HG03432 (cell line): ENCODE measurements around the gene CDK14.
"Not testable (repeated sequence)": the region's sequence is repeated elsewhere in the genome, so short reads cannot be mapped to it uniquely, and the experiment has no call there.

Experiments used
- ATAC-seq: cut with Tn5 transposase; IDR thresholded peaks from one replicate; pipeline ENCODE4 v1.9.1; 2021; ENCODE audit warnings: mild to moderate bottlenecking, moderate library complexity; ENCODE audit not compliant: unreplicated experiment

CDK14 gene

GRCh38 chr7:90749262-90749661 lies 153.1 kb downstream of the CDK14 start:
- ATAC-seq, result no peak

GRCh38 chr7:90749774-90750173 lies 153.7 kb downstream of the CDK14 start:
- ATAC-seq, result peak; percentile 69

GRCh38 chr7:90751595-90751994 lies 155.5 kb downstream of the CDK14 start:
- no peak for ATAC-seq

- ATAC-seq, result no peak
Measured at GRCh38 chr7:90752051-90752450, 155.9 kb downstream of the CDK14 start.

- ATAC-seq, result no peak
Measured at GRCh38 chr7:90755041-90755440, 158.9 kb downstream of the CDK14 start.

GRCh38 chr7:90756366-90756765 lies 160.2 kb downstream of the CDK14 start:
- no peak for ATAC-seq

GRCh38 chr7:90757565-90757950 lies 161.4 kb downstream of the CDK14 start:
- peak; percentile 87 for ATAC-seq

GRCh38 chr7:90758933-90759562 lies 162.9 kb downstream of the CDK14 start:
- no peak for ATAC-seq

- no peak for ATAC-seq
Measured at GRCh38 chr7:90759710-90760109, 163.6 kb downstream of the CDK14 start.

GRCh38 chr7:90760892-90761291 lies 164.8 kb downstream of the CDK14 start:
- no peak for ATAC-seq

- ATAC-seq, result no peak
Measured at GRCh38 chr7:90761584-90761983, 165.5 kb downstream of the CDK14 start.

GRCh38 chr7:90763108-90763507 lies 167.0 kb downstream of the CDK14 start:
- ATAC-seq, result no peak

- peak; percentile 74 for ATAC-seq
Measured at GRCh38 chr7:90764848-90765570, 168.9 kb downstream of the CDK14 start.

GRCh38 chr7:90766814-90767564 lies 170.9 kb downstream of the CDK14 start:
- ATAC-seq, result no peak

GRCh38 chr7:90768301-90768700 lies 172.2 kb downstream of the CDK14 start:
- no peak for ATAC-seq

- ATAC-seq, result no peak
Measured at GRCh38 chr7:90769036-90769435, 172.9 kb downstream of the CDK14 start.

GRCh38 chr7:90769566-90769965 lies 173.4 kb downstream of the CDK14 start:
- not testable (repeated sequence) for ATAC-seq

GRCh38 chr7:90771281-90771680 lies 175.2 kb downstream of the CDK14 start:
- no peak for ATAC-seq

- ATAC-seq, result no peak
Measured at GRCh38 chr7:90772410-90772809, 176.3 kb downstream of the CDK14 start.

- no peak for ATAC-seq
Measured at GRCh38 chr7:90773269-90773668, 177.1 kb downstream of the CDK14 start.

GRCh38 chr7:90774706-90775105 lies 178.6 kb downstream of the CDK14 start:
- no peak for ATAC-seq

GRCh38 chr7:90775383-90775965 lies 179.4 kb downstream of the CDK14 start:
- ATAC-seq, result no peak
